HK-2 (cell line): ENCODE results near the gene SDF4.

Experiments
- DNase-seq: peaks from one replicate; pipeline ENCODE4 v3.0.0-alpha.2; 2018; ENCODE audit not compliant: unreplicated experiment

SDF4 gene

GRCh38 chr1:1231400-1232207, at the start of gene SDF4:
Gene SDF4 (minus strand): TSS chr1:1232001. CDS start chr1:1228772, 3,229 bp downstream.
- peak; percentile 95 for DNase-seq

- no peak for DNase-seq
Measured at GRCh38 chr1:1280782-1281481, 49.1 kb upstream of the SDF4 start.

- no peak for DNase-seq
Measured at GRCh38 chr1:1279028-1279427, 47.2 kb upstream of the SDF4 start.

- DNase-seq: no peak
Measured at GRCh38 chr1:1278620-1279019, 46.8 kb upstream of the SDF4 start.

GRCh38 chr1:1275836-1276235, 44.0 kb upstream of the SDF4 start:
- DNase-seq: no peak

GRCh38 chr1:1274931-1275431, 43.2 kb upstream of the SDF4 start:
- no peak for DNase-seq

GRCh38 chr1:1274299-1274930, 42.6 kb upstream of the SDF4 start:
- DNase-seq: no peak

- DNase-seq: peak; percentile 94
Measured at GRCh38 chr1:1273512-1274298, 41.9 kb upstream of the SDF4 start, which contains the start of gene UBE2J2. Gene UBE2J2 (minus strand): TSS chr1:1273854. CDS start chr1:1267992, 5,862 bp downstream.

GRCh38 chr1:1273209-1273511, 41.4 kb upstream of the SDF4 start:
- DNase-seq: peak; percentile 22

- DNase-seq: peak; percentile 23
Measured at GRCh38 chr1:1272341-1273208, 40.8 kb upstream of the SDF4 start.

- DNase-seq: no peak
Measured at GRCh38 chr1:1270813-1271212, 39.0 kb upstream of the SDF4 start.

GRCh38 chr1:1268284-1268682, 36.5 kb upstream of the SDF4 start:
- DNase-seq: no peak

GRCh38 chr1:1267488-1268283, 35.9 kb upstream of the SDF4 start:
- DNase-seq: no peak

GRCh38 chr1:1264868-1265272, 33.1 kb upstream of the SDF4 start:
- peak; percentile 82 for DNase-seq

- DNase-seq: no peak
Measured at GRCh38 chr1:1264026-1264425, 32.2 kb upstream of the SDF4 start.

- DNase-seq: no peak
Measured at GRCh38 chr1:1262758-1263157, 31.0 kb upstream of the SDF4 start.

GRCh38 chr1:1262071-1262470, 30.3 kb upstream of the SDF4 start:
- DNase-seq: no peak

- DNase-seq: no peak
Measured at GRCh38 chr1:1260843-1261560, 29.2 kb upstream of the SDF4 start.

GRCh38 chr1:1259951-1260600, 28.3 kb upstream of the SDF4 start:
- DNase-seq: no peak
